ENCODE data around the gene ACKR3. TPM values are rescaled to one million over a fixed set of nuclear protein-coding genes. Genes with fewer than 3 reads are reported as not detected.

The ACKR3 gene
- total RNA-seq, 1 donor from 2014 or later, result 1.2 TPM

DNA sequence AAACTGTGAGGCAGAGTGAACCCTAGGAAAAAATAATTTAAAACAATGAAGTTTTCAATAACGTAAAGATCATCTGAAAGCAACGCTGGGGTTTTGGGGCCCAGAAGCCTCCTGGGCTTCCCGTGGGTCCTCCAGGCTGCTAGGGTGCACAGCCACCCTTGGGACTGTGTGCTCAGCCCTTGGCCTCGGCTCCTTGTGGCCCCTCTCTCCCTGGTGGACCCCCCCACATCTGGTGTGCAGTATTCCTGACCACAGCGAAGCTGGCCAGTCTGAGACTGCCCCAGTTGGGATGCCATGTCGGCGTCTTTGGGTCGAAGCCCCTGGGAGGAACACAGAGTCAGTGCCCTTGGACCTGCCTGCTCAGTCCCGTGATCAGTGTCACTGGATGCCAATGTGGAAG is 53.0 kb downstream of the ACKR3 start:
- Mint-ChIP-seq H3K9me3 (ENCODE audit: unreplicated experiment) (no peaks in the 10 kb centered on the region), H3K4me3 (ENCODE audit: unreplicated experiment) (no peak overlapping the region), H3K27me3 (ENCODE audit: unreplicated experiment) (peaks cover 5% of the 10 kb centered on the region), H3K27ac (ENCODE audit: unreplicated experiment) (no peak overlapping the region), H3K4me1 (ENCODE audit: low read depth, unreplicated experiment) (peaks cover 6% of the 10 kb centered on the region), H3K36me3 (ENCODE audit: unreplicated experiment) (peaks cover 4% of the 10 kb centered on the region)
- TF ChIP-seq, protein P1, sequence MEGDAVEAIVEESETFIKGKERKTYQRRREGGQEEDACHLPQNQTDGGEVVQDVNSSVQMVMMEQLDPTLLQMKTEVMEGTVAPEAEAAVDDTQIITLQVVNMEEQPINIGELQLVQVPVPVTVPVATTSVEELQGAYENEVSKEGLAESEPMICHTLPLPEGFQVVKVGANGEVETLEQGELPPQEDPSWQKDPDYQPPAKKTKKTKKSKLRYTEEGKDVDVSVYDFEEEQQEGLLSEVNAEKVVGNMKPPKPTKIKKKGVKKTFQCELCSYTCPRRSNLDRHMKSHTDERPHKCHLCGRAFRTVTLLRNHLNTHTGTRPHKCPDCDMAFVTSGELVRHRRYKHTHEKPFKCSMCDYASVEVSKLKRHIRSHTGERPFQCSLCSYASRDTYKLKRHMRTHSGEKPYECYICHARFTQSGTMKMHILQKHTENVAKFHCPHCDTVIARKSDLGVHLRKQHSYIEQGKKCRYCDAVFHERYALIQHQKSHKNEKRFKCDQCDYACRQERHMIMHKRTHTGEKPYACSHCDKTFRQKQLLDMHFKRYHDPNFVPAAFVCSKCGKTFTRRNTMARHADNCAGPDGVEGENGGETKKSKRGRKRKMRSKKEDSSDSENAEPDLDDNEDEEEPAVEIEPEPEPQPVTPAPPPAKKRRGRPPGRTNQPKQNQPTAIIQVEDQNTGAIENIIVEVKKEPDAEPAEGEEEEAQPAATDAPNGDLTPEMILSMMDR (IDR thresholded peaks at IDR 0.05; ENCODE audit: partially characterized antibody, unreplicated experiment), result no peak
- no peak for DNase-seq

DNA sequence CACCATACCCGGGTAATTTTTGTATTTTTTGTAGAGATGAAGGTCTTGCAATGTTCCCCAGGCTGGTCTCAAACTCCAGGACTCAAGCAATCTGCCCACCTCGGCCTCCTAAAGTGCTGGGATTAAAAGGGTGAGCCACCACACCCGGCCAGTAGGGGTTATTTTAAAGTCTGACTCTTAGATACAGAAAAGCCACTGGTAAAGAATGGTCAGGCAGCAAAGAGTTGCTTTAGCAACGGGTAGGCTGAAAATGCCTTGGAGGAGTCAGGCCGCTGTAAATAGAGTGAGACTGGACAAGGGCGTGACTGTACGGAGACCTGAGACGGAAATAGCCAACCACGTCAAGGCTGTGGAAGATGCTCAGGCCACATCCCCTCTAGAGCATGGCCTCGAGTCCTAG is 54.2 kb downstream of the ACKR3 start:
- no peak for DNase-seq
- H3K27ac Mint-ChIP-seq (ENCODE audit: unreplicated experiment), result no peak overlapping the region
- H3K36me3 Mint-ChIP-seq (ENCODE audit: unreplicated experiment), result peaks cover 4% of the 10 kb centered on the region
- H3K4me1 Mint-ChIP-seq (ENCODE audit: low read depth, unreplicated experiment), result peaks cover 1% of the 10 kb centered on the region
- no peaks in the 10 kb centered on the region for H3K9me3 Mint-ChIP-seq (ENCODE audit: unreplicated experiment)
- H3K27me3 Mint-ChIP-seq (ENCODE audit: unreplicated experiment), result peaks cover 4% of the 10 kb centered on the region
- TF ChIP-seq, protein P1 (IDR thresholded peaks at IDR 0.05; ENCODE audit: partially characterized antibody, unreplicated experiment), result peak; percentile 42
- no peak overlapping the region for H3K4me3 Mint-ChIP-seq (ENCODE audit: unreplicated experiment)

DNA sequence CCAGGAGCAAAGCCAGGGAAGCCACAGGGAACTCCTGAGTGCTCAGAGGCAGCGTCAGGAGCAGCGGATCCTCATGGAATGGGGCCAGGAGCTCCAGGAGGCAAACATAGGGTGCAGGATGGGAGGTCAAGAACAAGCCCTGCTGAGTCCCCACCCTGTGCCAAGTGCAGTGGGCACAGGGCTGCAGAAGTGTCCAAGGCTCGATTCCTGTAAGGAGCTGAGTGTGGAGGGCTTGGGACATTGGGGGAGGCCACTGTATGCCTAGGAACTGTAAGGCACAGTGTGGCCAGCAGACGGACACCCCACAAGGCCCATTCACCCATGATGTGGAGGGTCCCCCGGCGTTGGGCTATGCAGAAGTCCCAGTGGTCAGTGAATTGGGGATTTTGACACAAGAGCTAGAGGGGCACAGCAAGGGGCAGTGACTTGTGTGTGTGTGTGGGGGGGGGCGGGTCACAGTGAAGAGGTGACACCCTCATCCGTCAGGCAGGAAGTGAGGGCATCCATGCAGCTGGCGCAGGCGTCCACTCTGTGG is 55.6 kb downstream of the ACKR3 start:
- DNase-seq, result no peak
- peaks cover 6% of the 10 kb centered on the region for H3K27me3 Mint-ChIP-seq (ENCODE audit: unreplicated experiment)
- H3K9me3 Mint-ChIP-seq (ENCODE audit: unreplicated experiment), result peaks cover 2% of the 10 kb centered on the region
- no peak overlapping the region for H3K27ac Mint-ChIP-seq (ENCODE audit: unreplicated experiment)
- H3K36me3 Mint-ChIP-seq (ENCODE audit: unreplicated experiment), result peaks cover 4% of the 10 kb centered on the region
- no peaks in the 10 kb centered on the region for H3K4me1 Mint-ChIP-seq (ENCODE audit: low read depth, unreplicated experiment)
- TF ChIP-seq, protein P1 (IDR thresholded peaks at IDR 0.05; ENCODE audit: partially characterized antibody, unreplicated experiment), result no peak
- H3K4me3 Mint-ChIP-seq (ENCODE audit: unreplicated experiment), result no peak overlapping the region

DNA sequence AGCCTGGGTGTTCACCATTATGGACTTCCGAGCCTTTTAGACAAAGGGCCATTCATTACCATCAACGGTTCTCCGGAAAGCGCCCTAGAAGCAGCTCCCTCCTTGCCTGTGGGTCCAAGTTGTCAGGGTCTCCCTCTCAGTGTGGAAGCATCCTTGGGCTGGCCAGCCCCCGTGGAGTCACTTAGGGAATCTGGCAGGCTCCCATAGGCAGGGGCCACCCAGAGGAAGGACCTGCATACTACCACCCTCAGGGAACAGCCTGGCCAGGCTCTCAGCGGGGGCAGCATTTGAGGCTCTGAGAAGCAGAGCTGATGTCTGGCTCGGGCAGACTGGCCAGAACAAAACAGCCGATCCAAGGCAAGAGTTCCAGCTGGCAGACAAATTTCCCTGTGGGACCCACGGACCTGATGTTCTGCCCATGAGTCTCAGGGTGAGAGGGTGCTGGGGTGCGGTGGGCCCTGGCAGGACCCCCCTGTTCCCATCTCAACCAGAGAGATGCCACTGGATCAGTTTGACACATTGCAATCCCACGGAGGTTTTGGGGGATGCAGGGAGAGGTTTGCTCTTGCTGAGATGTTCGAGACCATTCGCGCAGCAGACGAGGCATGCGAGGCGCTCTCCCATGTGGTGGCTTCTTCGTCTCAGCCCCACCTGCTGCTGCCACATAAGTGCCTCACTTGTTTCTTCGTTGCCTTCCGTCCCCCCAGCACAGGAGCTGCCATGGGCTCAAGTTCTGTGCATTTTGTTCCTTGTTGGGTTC is 56.9 kb downstream of the ACKR3 start:
- H3K4me1 Mint-ChIP-seq (ENCODE audit: low read depth, unreplicated experiment), result no peaks in the 10 kb centered on the region

More for the DNA sequence above, 56.9 kb downstream of the ACKR3 start:
- Mint-ChIP-seq H3K27ac (ENCODE audit: unreplicated experiment) (no peak overlapping the region), H3K27me3 (ENCODE audit: unreplicated experiment) (peaks cover 7% of the 10 kb centered on the region), H3K36me3 (ENCODE audit: unreplicated experiment) (peaks cover 4% of the 10 kb centered on the region), H3K4me3 (ENCODE audit: unreplicated experiment) (no peak overlapping the region), H3K9me3 (ENCODE audit: unreplicated experiment) (peaks cover 2% of the 10 kb centered on the region)
- TF ChIP-seq, protein P1 (IDR thresholded peaks at IDR 0.05; ENCODE audit: partially characterized antibody, unreplicated experiment), result no peak
- DNase-seq, result no peak

Data from glutamatergic neuron (in vitro differentiated cells).